BE2C (cell line): ENCODE data around the gene HAND1.
A peak's percentile ranks its signal among the peaks of the same experiment; 100 is the strongest.

ENCODE experiments used
- DNase-seq: peaks from one replicate; pipeline ENCODE4 v3.0.0-alpha.2; 2020
- H3K27me3 ChIP-seq: fragments of 250-450 bp; sonication (Bioruptor Pico); 2 replicates; pipeline ENCODE4 v1.5.1; 2020; ENCODE audit warnings: mild to moderate bottlenecking
- H3K36me3 ChIP-seq: fragments of 250-450 bp; sonication (Bioruptor Pico); 2 replicates; pipeline ENCODE4 v1.5.1; 2020; ENCODE audit warnings: mild to moderate bottlenecking
- H3K4me1 ChIP-seq: fragments of 250-450 bp; sonication (Bioruptor Pico); 2 replicates; pipeline ENCODE4 v1.5.1; 2020
- H3K4me3 ChIP-seq: 2 replicates; pipeline ENCODE4 v1.5.1; 2011; ENCODE audit warnings: low read depth, low read length
- H3K9me3 ChIP-seq: fragments of 250-450 bp; sonication (Bioruptor Pico); 2 replicates; pipeline ENCODE4 v1.5.1; 2020
- TF ChIP-seq, protein P1 (sequence below): IDR thresholded peaks from 2 replicates; pipeline ENCODE4 v1.5.1; 2012; ENCODE audit warnings: mild to moderate bottlenecking, low read depth, low read length

Gene HAND1

DNA sequence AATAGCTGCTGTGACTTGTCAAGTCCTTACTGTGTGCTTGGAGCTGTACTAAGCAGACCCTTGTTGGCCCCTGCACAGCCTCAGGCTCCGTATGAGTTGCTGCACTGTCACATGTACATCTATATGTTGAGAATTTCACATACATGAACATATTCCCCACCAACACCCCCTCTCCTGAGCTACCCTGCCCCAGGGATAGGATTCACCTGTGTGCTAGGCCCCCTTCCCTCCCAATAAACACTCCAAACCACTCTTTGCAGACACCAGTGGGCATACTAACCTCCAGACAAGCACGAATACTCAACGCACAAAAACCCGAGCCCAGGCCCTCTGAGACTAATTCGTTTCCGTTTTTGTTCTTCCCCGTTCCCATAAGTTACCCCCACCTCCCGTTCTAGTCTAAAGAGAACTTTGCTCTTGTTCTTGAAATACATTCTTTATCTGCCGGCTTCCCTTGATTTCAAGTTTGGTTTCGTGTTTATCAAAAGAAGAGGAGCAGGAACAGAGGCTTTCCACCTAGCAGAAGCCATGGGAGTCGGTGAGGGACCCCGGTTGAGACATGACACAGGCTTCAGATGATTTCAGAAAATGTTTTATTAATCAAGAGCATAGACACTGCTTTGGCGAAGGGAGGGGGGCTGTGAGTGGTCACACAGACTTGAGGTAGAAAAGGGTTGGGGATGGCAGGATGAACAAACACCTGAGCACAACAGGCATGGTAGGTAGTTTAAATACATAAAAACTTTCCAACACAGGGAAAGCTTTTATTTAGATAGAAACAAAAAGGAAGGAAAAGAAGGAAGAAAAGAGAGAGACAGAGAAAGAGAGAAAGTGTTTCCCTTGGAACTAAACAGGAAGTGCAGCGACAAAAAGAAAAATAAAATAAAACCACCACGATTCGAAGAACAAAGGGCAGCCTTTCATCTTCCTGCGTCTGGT lies 3.4 kb downstream of the HAND1 start:
- TF ChIP-seq, protein P1, sequence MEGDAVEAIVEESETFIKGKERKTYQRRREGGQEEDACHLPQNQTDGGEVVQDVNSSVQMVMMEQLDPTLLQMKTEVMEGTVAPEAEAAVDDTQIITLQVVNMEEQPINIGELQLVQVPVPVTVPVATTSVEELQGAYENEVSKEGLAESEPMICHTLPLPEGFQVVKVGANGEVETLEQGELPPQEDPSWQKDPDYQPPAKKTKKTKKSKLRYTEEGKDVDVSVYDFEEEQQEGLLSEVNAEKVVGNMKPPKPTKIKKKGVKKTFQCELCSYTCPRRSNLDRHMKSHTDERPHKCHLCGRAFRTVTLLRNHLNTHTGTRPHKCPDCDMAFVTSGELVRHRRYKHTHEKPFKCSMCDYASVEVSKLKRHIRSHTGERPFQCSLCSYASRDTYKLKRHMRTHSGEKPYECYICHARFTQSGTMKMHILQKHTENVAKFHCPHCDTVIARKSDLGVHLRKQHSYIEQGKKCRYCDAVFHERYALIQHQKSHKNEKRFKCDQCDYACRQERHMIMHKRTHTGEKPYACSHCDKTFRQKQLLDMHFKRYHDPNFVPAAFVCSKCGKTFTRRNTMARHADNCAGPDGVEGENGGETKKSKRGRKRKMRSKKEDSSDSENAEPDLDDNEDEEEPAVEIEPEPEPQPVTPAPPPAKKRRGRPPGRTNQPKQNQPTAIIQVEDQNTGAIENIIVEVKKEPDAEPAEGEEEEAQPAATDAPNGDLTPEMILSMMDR = no peak; the same call in 1 of the 2 replicates
- no peaks in the 10 kb centered on the region for H3K9me3 ChIP-seq
- peak overlapping the region; percentile 97 for H3K4me3 ChIP-seq
- peaks cover 64% of the 10 kb centered on the region for H3K36me3 ChIP-seq
- H3K4me1 ChIP-seq = peaks cover 30% of the 10 kb centered on the region
- DNase-seq = no peak
- no peaks in the 10 kb centered on the region for H3K27me3 ChIP-seq

DNA sequence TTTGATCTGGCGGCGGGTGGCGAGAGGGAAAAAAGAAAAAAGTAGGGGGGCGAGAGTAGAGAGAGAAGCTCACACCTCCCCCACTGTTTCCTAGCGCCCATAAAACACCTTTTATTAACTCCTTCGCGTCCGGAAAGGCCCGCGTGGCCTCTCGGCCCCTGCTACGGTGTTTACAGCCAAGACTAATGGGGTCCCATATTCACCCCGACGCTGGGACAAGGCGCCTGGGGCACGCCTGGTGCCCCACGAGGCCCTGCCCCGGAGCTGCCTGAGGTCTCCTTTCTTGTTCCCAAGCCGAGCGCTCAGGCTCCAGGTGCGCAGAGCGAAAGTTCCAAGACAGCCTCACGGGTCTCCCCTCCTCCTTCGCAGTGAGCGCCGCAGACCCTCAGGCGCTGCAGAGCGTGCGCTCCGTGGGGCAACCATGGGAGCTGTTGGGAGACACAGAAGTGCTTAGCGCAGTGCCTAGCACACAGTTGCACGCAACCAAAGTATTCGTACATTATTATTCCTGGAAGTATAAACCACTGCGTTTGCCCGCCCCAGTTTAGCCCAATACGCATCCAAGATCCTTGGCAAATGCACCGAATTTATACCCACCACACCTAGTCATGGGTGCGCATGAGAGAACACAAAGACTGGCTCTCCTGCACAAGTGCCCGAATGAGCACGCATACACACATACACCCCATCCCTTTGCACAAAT lies 4.3 kb downstream of the HAND1 start:
- H3K4me3 ChIP-seq = peak overlapping the region; percentile 97
- H3K4me1 ChIP-seq = peaks cover 30% of the 10 kb centered on the region
- DNase-seq = no peak
- TF ChIP-seq, protein P1 = no peak
- H3K36me3 ChIP-seq = peaks cover 67% of the 10 kb centered on the region
- no peaks in the 10 kb centered on the region for H3K27me3 ChIP-seq
- no peaks in the 10 kb centered on the region for H3K9me3 ChIP-seq

DNA sequence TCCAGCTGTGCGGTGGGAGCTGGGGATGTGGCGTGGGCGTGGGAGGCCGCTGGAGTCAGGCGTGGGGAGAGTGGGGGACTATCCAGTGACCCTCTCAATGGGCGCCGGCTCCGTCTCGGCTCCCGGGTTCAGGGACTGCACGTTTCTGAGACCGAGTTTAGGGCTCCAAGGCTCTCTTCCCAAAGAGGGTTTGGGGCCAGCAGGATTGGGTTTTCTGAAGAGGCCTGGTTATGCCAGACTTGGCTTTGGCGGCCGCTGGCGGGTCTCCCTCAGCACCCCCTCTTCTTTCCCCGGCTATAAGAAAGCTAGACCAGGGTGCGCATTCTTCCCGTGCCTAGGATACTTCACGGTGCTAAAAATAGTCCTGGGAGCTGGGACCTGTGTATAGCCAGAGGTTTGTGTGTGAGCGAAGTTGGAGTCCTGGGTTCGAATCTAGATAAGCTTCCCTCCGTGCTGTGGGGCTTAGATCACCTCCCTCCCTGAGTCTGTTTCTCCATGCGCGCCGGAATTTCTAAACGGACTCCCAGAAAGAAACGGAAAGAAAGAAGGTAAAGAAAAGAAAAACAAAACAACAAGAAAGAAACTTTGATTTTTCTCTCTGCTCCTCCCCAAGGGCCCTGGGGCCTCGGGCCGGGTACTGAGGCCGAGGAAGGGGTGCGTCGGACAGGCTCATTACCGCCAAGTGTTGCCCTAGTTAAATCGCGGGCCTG lies 5.0 kb downstream of the HAND1 start:
- H3K36me3 ChIP-seq = peaks cover 67% of the 10 kb centered on the region
- no peaks in the 10 kb centered on the region for H3K9me3 ChIP-seq
- peaks cover 36% of the 10 kb centered on the region for H3K4me1 ChIP-seq
- DNase-seq = no peak
- TF ChIP-seq, protein P1 = no peak
- no peaks in the 10 kb centered on the region for H3K27me3 ChIP-seq
- peak overlapping the region; percentile 97 for H3K4me3 ChIP-seq

DNA sequence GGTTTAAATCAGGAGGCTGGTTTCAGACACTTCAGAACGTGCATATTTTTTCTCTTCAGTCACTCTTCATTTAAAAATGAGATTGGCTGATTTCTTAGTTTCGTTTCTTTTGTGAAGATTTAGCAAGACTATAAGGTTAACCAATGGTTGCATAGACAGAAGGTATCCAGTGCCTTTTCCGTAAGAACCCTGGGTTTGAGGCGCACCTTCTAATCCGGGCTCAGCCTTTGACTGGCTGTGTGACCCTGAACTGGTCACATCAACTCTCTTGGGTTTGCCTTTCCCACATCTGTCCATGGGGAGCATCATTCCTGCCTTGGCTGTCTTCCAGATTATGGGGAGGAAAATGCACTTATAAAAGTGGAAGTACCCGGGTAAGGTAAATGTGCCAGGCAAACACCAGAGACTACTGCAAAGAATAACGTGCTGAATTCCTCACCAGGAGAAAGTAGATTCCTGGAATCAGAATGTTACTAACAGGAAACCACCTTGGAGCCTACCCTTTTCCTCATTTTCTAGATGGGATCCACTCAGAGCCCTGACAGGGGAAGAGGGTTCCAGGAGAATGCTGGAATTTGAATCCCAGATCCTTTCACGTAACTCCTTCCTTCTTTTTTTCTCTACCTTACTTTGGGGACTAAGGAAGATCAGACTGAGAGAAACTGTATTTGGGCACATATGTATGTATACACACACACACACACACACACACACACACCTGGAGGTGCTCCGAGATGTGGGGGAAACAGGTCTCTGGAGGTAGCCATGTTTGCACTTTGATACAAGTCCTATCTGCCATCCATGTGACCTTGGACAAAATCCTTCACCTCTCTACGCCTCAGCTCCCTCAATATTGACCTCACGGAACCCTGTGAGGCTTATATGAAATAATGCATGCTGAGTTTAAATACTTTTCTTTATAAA lies 6.8 kb downstream of the HAND1 start:
- H3K9me3 ChIP-seq = no peaks in the 10 kb centered on the region
- H3K4me1 ChIP-seq = peaks cover 42% of the 10 kb centered on the region
- H3K27me3 ChIP-seq = no peaks in the 10 kb centered on the region
- peaks cover 49% of the 10 kb centered on the region for H3K36me3 ChIP-seq
- DNase-seq = peak; percentile 55
- TF ChIP-seq, protein P1 = no peak; the same call in 1 of the 2 replicates
- H3K4me3 ChIP-seq = peak overlapping the region; percentile 29

DNA sequence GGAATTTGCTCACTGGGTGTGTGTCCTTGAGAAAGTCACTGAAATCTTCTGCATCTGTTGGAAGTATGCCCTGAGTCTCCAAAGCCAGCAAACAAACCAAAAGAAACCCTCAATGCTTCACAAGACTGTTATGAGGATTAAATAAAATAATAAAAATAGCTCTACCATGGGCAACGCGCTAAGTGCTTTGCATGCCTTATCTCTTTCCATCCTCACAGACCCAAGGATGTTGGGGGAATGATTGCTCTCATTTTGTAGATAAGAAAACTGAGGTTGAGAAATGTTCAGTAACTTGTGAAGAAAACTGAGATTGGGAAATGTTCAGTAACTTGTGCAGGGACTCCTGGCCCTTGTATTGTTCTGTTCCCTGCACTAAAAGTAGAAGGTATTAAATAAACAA lies 7.9 kb downstream of the HAND1 start:
- Histone ChIP-seq H3K36me3 (peaks cover 38% of the 10 kb centered on the region), H3K4me3 (no peak overlapping the region), H3K9me3 (no peaks in the 10 kb centered on the region), H3K27me3 (no peaks in the 10 kb centered on the region), H3K4me1 (peaks cover 42% of the 10 kb centered on the region)
- TF ChIP-seq, protein P1 = no peak
- no peak for DNase-seq
